NCI-H1930 (cell line): Measurements from ENCODE around the gene PLEKHA7.
A peak's percentile ranks its signal among the peaks of the same experiment; 100 is the strongest.

ENCODE experiments used
- DNase-seq, 2 experiments: peaks; one replicate each; lab custom pipeline; 2025; lab: John Stamatoyannopoulos, UW

PLEKHA7 gene

GRCh38 chr11:16805938-16806337 is 208.3 kb downstream of the PLEKHA7 start:
- no peak for DNase-seq

- no peak for DNase-seq
These were observed 209.9 kb downstream of the PLEKHA7 start for GRCh38 chr11:16804104-16804947.

- DNase-seq = no peak
These were observed 212.8 kb downstream of the PLEKHA7 start for GRCh38 chr11:16801288-16801980.

- no peak for DNase-seq
These were observed 213.8 kb downstream of the PLEKHA7 start for GRCh38 chr11:16800382-16800781.

- no peak for DNase-seq
These were observed 214.3 kb downstream of the PLEKHA7 start for GRCh38 chr11:16799890-16800289.

- DNase-seq = no peak
These were observed 215.0 kb downstream of the PLEKHA7 start for GRCh38 chr11:16799221-16799620.

- DNase-seq = no peak
These were observed 216.4 kb downstream of the PLEKHA7 start for GRCh38 chr11:16797776-16798175.

- DNase-seq = no peak
These were observed 217.9 kb downstream of the PLEKHA7 start for GRCh38 chr11:16796311-16796710.

- DNase-seq = no peak
These were observed 219.1 kb downstream of the PLEKHA7 start for GRCh38 chr11:16795146-16795545.

- no peak for DNase-seq
These were observed 220.0 kb downstream of the PLEKHA7 start for GRCh38 chr11:16794047-16794818.

GRCh38 chr11:16793511-16793910 is 220.7 kb downstream of the PLEKHA7 start:
- DNase-seq = no peak

GRCh38 chr11:16793009-16793408 is 221.2 kb downstream of the PLEKHA7 start:
- DNase-seq = no peak

- DNase-seq = no peak
These were observed 221.8 kb downstream of the PLEKHA7 start for GRCh38 chr11:16792426-16792825.

- no peak for DNase-seq
These were observed 222.8 kb downstream of the PLEKHA7 start for GRCh38 chr11:16791191-16791961.

GRCh38 chr11:16790486-16791190 is 223.6 kb downstream of the PLEKHA7 start:
- no peak for DNase-seq

- DNase-seq = no peak
These were observed 224.4 kb downstream of the PLEKHA7 start for GRCh38 chr11:16789560-16790485.

- DNase-seq = no peak
These were observed 225.2 kb downstream of the PLEKHA7 start for GRCh38 chr11:16789063-16789420.

GRCh38 chr11:16788141-16789062 is 225.8 kb downstream of the PLEKHA7 start:
- peak in 1 of 2 experiments; percentile 62 for DNase-seq
